ENCODE results near the gene AFAP1L1. TPM values are rescaled to one million over a fixed set of nuclear protein-coding genes. Genes with fewer than 3 reads are reported as not detected.

AFAP1L1 gene
- total and polyA plus RNA-seq, 2 of the 13 experiments (the other 11 are each of a cell fraction or from before 2014, with no cell fraction given) = 0.38 to 1.0 TPM

GRCh38 chr5:149262315-149262714 is 9.3 kb upstream of the AFAP1L1 start:
- CTCF ChIA-PET (ENCODE audit: low intra/inter-chr PET ratio, low total read pairs) = no interaction called here
- FAIRE-seq = no peak
- BruUV-seq (replicated peaks) = no TSS peak
- TF ChIP-seq ZBTB14 (CRISPR knock-in tag; IDR thresholded peaks at IDR 0.05) (no peak), CEBPG (CRISPR knock-in tag; IDR thresholded peaks at IDR 0.05) (no peak), ZBTB7B (CRISPR knock-in tag; IDR thresholded peaks at IDR 0.05) (no peak), ZNF564 (CRISPR knock-in tag; IDR thresholded peaks at IDR 0.05) (no peak), LRRFIP1 (CRISPR knock-in tag; conservative IDR thresholded peaks at IDR 0.05) (no peak), PAWR (CRISPR knock-in tag; IDR thresholded peaks at IDR 0.05; ENCODE audit: borderline replicate concordance) (no peak), ZNF496 (CRISPR knock-in tag; IDR thresholded peaks at IDR 0.05; ENCODE audit: insufficient replicate concordance) (no peak), FOXJ3 (CRISPR knock-in tag; IDR thresholded peaks at IDR 0.05; ENCODE audit: borderline replicate concordance) (no peak), RBFOX2 (IDR thresholded peaks at IDR 0.05; ENCODE audit: low read depth, low read length) (no peak), DPF2 (CRISPR knock-in tag; IDR thresholded peaks at IDR 0.05; ENCODE audit: borderline replicate concordance, low read depth) (no peak), MXD4 (CRISPR knock-in tag; IDR thresholded peaks at IDR 0.05) (no peak), ZNF850 (CRISPR knock-in tag; conservative IDR thresholded peaks at IDR 0.05) (no peak), DMTF1 (CRISPR knock-in tag; IDR thresholded peaks at IDR 0.05) (no peak), KMT2A (CRISPR knock-in tag; IDR thresholded peaks at IDR 0.05) (no peak), ZNF790 (CRISPR knock-in tag; IDR thresholded peaks at IDR 0.05; ENCODE audit: borderline replicate concordance) (no peak), ZBTB10 (CRISPR knock-in tag; IDR thresholded peaks at IDR 0.05; ENCODE audit: borderline replicate concordance) (no peak), NR2F2 (IDR thresholded peaks at IDR 0.05; ENCODE audit: borderline replicate concordance, low read depth) (no peak), SMARCE1 (IDR thresholded peaks at IDR 0.05; ENCODE audit: borderline replicate concordance) (no peak)

More at GRCh38 chr5:149262315-149262714, 9.3 kb upstream of the AFAP1L1 start:
- WGBS (ENCODE audit: low lambda C conversion rate) = 38% methylated on average over 4 of the region's 4 CpGs
- no peaks in the 10 kb centered on the region for H3K79me2 ChIP-seq (ENCODE audit: insufficient read depth, low read length)
- no peak overlapping the region for H2AFZ ChIP-seq (ENCODE audit: low read length)
- peaks cover 1 to 9% of the 10 kb centered on the region in 2 experiments; a peak in 3 of 5 replicates for H3K27me3 ChIP-seq (ENCODE audit: control insufficient read depth in 1 of 2, insufficient read depth in 2 of 2, low read length in 2 of 2)
- no peaks in the 10 kb centered on the region for H4K20me1 ChIP-seq (ENCODE audit: insufficient read depth, low read length)
- in situ Hi-C loops (cut with HindIII; ENCODE audit: extremely low pct_ligation_motif_present, low pct_unique_long_range_greater_than_20kb) (loop anchor here (10.0 kb wide), 1 partner anchor 528 kb away; no protein-coding TSS in a partner anchor), intact Hi-C loops (cut with micrococcal nuclease; ENCODE audit: unreplicated experiment) (loop anchor here (10.0 kb wide), 1 partner anchor 438 kb away; the partner anchor contains the start of gene ADRB2)
- no peak for ATAC-seq
- no peaks in the 10 kb centered on the region for H3K4me1 ChIP-seq (ENCODE audit: insufficient read depth, low read length)
- no peak for DNase-seq (ENCODE audit: low spot score)
- no peak overlapping the region for H3K4me2 ChIP-seq (ENCODE audit: low read depth, low read length)
- no peak overlapping the region for H3K27ac ChIP-seq (ENCODE audit: extremely low read length, insufficient read depth, low read length)
- POLR2A ChIA-PET = no interaction called here
- no peak overlapping the region for H3K9ac ChIP-seq (ENCODE audit: insufficient read depth, low read depth, low read length)
- H3K9me3 ChIP-seq (ENCODE audit: low read length) = no peaks in the 10 kb centered on the region
- H3K4me3 ChIP-seq (replicated peaks in 1 of 3; ENCODE audit: insufficient read depth in 1 of 3, low read depth in 2 of 3, low read length in 3 of 3) = no peak overlapping the region
- H3K36me3 ChIP-seq (replicated peaks in 1 of 2; ENCODE audit: control insufficient read depth in 1 of 2, insufficient read depth in 2 of 2, low read length in 2 of 2) = no peaks in the 10 kb centered on the region

All from HepG2 (cell line).